C4-2B (cell line): ENCODE data around the gene DNAJC27.

Experiments used
- H3K27ac ChIP-seq: fragments of 450-650 bp; 2 replicates; pipeline ENCODE4 v1.5.1; 2017
- CTCF ChIP-seq: fragments of 450-650 bp; conservative IDR thresholded peaks from 2 replicates; pipeline ENCODE4 v1.5.1; 2017; ENCODE audit warnings: mild to moderate bottlenecking
- ZFX ChIP-seq: fragments of 450-650 bp; IDR thresholded peaks from 2 replicates; pipeline ENCODE4 v1.6.1; 2017

The DNAJC27 gene

GRCh38 chr2:24920809-24921441 lies 50.8 kb downstream of the DNAJC27 start:
- TF ChIP-seq CTCF (no peak; the same call in 1 of the 2 replicates), ZFX (no peak)
- peak overlapping the region; percentile 81 for H3K27ac ChIP-seq

- peak within 1 kb of the TSS; percentile 81 for H3K27ac ChIP-seq
- TF ChIP-seq CTCF: no peak
- no peak for TF ChIP-seq ZFX
These were observed 51.5 kb downstream of the DNAJC27 start, which contains the start of gene ADCY3 for GRCh38 chr2:24920098-24920808. Gene ADCY3, minus strand, starts transcription at chr2:24920237. Its CDS starts 1,250 bp downstream, at chr2:24918987.

GRCh38 chr2:24919506-24920097 lies 52.2 kb downstream of the DNAJC27 start:
- H3K27ac ChIP-seq: peak overlapping the region; percentile 81
- peak; percentile 69; the same call in 1 of the 2 replicates for TF ChIP-seq ZFX
- TF ChIP-seq CTCF: no peak

- peak overlapping the region; percentile 81 for H3K27ac ChIP-seq
- TF ChIP-seq CTCF (no peak), ZFX (no peak)
These were observed 52.7 kb downstream of the DNAJC27 start for GRCh38 chr2:24919037-24919505.

- H3K27ac ChIP-seq: peak overlapping the region; percentile 81
- no peak for TF ChIP-seq ZFX
- TF ChIP-seq CTCF: no peak
These were observed 53.3 kb downstream of the DNAJC27 start for GRCh38 chr2:24918326-24919036.

GRCh38 chr2:24917731-24918325 lies 53.9 kb downstream of the DNAJC27 start:
- no peak overlapping the region for H3K27ac ChIP-seq
- TF ChIP-seq CTCF (no peak), ZFX (no peak)
